Measurements from ENCODE around the gene CD2BP2. TPM values are rescaled to one million over a fixed set of nuclear protein-coding genes. Genes with fewer than 3 reads are reported as not detected.
"Not testable (repeated sequence)": the region's sequence is repeated elsewhere in the genome, so short reads cannot be mapped to it uniquely, and the experiment has no call there.

CD2BP2 gene
- total RNA-seq, 2 experiments from 2014 or later: 43.8 to 44.5 TPM

DNA sequence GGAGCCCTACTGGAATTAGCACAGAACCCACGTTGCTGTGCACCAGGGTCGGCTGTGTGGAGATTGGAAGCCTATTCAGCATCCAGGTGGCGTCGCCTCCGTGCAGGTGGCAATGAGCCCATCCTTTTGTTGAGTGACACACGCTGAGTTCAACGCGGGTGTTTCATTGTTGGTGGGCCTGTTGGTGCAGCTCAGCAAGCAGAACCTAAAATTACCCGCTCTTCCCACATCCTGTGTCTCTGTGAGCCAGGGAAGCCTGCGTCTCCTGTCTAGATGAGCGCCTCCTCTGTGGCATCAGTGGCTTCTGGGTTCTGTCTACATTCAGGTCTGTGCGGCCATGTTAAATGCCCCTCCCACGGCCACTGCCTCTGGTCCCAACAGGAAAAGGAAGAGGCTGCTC is 14.5 kb downstream of the CD2BP2 start:
- peak; percentile 29 for DNase-seq
- peak overlapping the region; percentile 49 for H3K27ac Mint-ChIP-seq
- TF ChIP-seq, protein P1, sequence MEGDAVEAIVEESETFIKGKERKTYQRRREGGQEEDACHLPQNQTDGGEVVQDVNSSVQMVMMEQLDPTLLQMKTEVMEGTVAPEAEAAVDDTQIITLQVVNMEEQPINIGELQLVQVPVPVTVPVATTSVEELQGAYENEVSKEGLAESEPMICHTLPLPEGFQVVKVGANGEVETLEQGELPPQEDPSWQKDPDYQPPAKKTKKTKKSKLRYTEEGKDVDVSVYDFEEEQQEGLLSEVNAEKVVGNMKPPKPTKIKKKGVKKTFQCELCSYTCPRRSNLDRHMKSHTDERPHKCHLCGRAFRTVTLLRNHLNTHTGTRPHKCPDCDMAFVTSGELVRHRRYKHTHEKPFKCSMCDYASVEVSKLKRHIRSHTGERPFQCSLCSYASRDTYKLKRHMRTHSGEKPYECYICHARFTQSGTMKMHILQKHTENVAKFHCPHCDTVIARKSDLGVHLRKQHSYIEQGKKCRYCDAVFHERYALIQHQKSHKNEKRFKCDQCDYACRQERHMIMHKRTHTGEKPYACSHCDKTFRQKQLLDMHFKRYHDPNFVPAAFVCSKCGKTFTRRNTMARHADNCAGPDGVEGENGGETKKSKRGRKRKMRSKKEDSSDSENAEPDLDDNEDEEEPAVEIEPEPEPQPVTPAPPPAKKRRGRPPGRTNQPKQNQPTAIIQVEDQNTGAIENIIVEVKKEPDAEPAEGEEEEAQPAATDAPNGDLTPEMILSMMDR (IDR thresholded peaks at IDR 0.05): no peak
- no peak overlapping the region for H3K4me3 Mint-ChIP-seq
- no peaks in the 10 kb centered on the region for H3K36me3 Mint-ChIP-seq (ENCODE audit: low read depth)
- no peaks in the 10 kb centered on the region for H3K9me3 Mint-ChIP-seq
- CTCF ChIA-PET: no interaction called here
- H3K27me3 Mint-ChIP-seq: no peaks in the 10 kb centered on the region
- POLR2A ChIA-PET: no interaction called here
- H3K4me1 Mint-ChIP-seq (ENCODE audit: low read depth): peaks cover 17% of the 10 kb centered on the region
- peak; percentile 35 for ATAC-seq
- intact Hi-C loops (cut with micrococcal nuclease): no loop called here

DNA sequence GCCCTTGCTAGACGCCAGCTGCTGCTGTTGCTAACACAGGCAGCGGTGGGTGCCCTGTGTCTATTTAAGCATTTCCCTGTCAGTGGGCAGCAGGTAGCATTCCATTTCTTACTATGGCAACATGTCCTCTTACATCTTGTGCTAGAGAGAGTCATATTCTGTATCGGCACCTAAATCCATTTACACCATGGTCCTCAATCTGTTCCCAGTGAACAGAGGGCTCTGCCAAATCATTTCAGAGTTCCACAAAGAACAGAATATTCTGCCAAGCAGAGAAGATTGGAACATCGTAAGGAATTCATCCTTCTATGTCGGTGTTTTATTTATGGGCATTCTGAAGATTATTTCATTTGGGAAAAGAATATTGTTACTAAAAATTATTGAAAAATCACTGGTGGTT is 16.4 kb downstream of the CD2BP2 start:
- H3K36me3 Mint-ChIP-seq (ENCODE audit: low read depth); intact Hi-C loops (cut with micrococcal nuclease); H3K27me3 Mint-ChIP-seq; H3K4me3 Mint-ChIP-seq; H3K27ac Mint-ChIP-seq; ATAC-seq; POLR2A ChIA-PET; H3K9me3 Mint-ChIP-seq; CTCF ChIA-PET; DNase-seq: not testable (repeated sequence)
- H3K4me1 Mint-ChIP-seq (ENCODE audit: low read depth): peaks cover 19% of the 10 kb centered on the region

DNA sequence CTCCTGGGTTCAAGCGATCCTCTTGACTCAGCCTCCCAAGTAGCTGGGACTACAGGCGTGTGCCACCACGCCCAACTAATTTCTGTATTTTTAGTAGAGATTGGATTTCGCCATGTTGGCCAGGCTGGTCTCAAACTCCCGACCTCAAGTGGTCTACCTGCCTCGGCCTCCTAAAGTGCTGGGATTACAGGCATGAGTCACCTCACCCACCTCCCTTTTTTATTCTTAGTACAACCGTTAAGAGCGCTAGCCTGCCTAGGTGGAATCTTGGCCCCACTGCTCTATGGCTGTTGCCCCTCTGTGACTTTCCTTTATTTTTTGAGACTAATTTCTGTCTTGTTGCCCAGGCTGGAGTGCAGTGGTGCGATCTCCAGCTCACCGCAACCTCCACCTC is 17.1 kb downstream of the CD2BP2 start:
- H3K4me1 Mint-ChIP-seq (ENCODE audit: low read depth): peaks cover 19% of the 10 kb centered on the region
- CTCF ChIA-PET; ATAC-seq; POLR2A ChIA-PET; H3K4me3 Mint-ChIP-seq; H3K9me3 Mint-ChIP-seq; H3K27ac Mint-ChIP-seq; intact Hi-C loops (cut with micrococcal nuclease); H3K36me3 Mint-ChIP-seq (ENCODE audit: low read depth); H3K27me3 Mint-ChIP-seq; DNase-seq: not testable (repeated sequence)

DNA sequence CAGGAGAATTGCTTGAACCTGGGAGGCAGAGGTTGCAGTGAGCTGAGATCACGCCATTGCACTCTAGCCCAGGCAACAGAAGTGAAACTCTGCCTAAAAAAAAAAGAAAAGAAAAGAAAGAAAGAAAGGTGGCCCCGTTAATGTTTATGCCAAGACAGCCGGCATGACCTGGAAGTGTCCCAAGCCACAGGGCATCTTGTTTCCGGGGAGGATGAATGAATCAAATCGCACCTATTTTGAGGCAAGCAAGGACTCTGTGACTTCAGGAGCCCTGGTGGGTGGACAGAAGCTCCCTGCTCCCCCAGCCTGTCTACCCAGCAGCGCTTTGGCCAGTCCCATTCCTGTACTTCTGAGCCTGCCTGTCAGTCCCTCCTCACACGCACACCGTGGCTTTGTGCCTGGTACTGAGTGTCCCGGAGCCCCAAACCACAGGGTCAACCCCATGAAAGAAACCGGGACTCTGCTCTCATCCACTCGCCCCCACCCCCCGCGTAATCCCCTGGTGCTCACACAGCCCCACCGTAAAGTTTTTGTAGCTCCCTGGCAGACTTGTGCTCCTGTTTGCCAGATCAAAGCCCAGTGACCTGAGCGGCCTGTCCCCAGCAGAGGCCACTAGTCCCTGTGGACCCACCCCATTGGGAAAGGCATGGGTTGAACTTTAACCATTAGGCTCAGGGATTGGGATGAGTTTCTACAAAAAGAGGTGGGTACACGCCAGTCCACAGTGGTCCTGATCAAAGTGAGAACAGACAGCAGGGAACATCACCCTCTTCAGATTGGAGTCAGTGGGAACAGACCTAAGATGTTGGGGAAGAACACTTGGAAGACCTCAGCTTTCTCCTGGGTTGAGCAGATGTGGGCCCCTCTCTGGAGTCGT is 19.3 kb downstream of the CD2BP2 start:
- ATAC-seq (peak; percentile 17), DNase-seq (peak; percentile 61)
- H3K27ac Mint-ChIP-seq: peak overlapping the region; percentile 73
- CTCF ChIA-PET: interaction anchor here (1.3 to 2.6 kb wide), 4 partner anchors 32 to 280 kb away, joined by 3 to 8 read pairs (median 4); no protein-coding TSS in a partner anchor
- no peaks in the 10 kb centered on the region for H3K9me3 Mint-ChIP-seq
- H3K27me3 Mint-ChIP-seq: no peaks in the 10 kb centered on the region
- TF ChIP-seq, protein P1 (IDR thresholded peaks at IDR 0.05): no peak
- H3K4me1 Mint-ChIP-seq (ENCODE audit: low read depth): peaks cover 23% of the 10 kb centered on the region
- POLR2A ChIA-PET: interaction anchor here (0.6 to 1.9 kb wide), 8 partner anchors 15 to 473 kb away, joined by 3 to 6 read pairs (median 3); partner anchors contain the start of genes CD2BP2, CDIPT and ZNF747
- H3K36me3 Mint-ChIP-seq (ENCODE audit: low read depth): peaks cover 2% of the 10 kb centered on the region
- intact Hi-C loops (cut with micrococcal nuclease): no loop called here
- peak overlapping the region; percentile 79 for H3K4me3 Mint-ChIP-seq

DNA sequence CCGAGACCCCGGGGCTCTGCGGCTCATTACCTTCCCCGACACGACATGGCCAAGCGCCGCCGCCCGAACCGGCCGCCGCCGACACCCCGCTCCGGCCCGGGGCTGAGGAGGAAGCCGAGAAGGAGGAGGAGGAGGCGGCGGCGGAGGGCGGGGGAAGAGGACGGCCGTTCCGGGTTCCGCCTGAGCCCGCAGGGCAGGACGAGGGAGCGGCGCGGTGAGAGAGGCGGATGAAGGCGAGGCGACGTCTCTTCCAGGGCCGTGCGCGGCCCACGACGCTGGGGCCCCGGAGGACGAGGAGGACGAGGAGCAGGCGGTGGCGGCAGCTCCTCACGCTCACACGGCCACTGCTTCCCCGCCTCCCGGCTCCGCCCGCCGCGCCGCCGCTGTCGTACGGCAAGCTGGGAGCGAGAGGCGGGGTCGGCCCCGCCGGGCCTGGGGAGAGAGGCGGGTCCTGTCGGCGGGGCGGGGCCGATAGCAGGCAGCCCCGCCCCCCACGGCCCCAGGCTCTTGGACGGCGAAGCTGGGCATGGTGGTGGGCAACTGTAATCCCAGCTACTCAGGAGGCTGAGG is 20.0 kb downstream of the CD2BP2 start:
- POLR2A ChIA-PET: interaction anchor here (0.6 to 1.9 kb wide), 6 partner anchors 15 to 200 kb away, joined by 3 to 6 read pairs (median 4); partner anchors contain the start of genes CD2BP2 and ZNF747
- Mint-ChIP-seq H3K4me1 (ENCODE audit: low read depth) (peaks cover 22% of the 10 kb centered on the region), H3K4me3 (peak overlapping the region; percentile 79), H3K27ac (peak overlapping the region; percentile 83)
- H3K9me3 Mint-ChIP-seq; H3K36me3 Mint-ChIP-seq (ENCODE audit: low read depth); intact Hi-C loops (cut with micrococcal nuclease); H3K27me3 Mint-ChIP-seq: not testable (repeated sequence)
- CTCF ChIA-PET: interaction anchor here (1.3 to 2.6 kb wide), 4 partner anchors 33 to 280 kb away, joined by 3 to 8 read pairs (median 4); no protein-coding TSS in a partner anchor
- ATAC-seq (peak; percentile 81), DNase-seq (peak; percentile 86)

DNA sequence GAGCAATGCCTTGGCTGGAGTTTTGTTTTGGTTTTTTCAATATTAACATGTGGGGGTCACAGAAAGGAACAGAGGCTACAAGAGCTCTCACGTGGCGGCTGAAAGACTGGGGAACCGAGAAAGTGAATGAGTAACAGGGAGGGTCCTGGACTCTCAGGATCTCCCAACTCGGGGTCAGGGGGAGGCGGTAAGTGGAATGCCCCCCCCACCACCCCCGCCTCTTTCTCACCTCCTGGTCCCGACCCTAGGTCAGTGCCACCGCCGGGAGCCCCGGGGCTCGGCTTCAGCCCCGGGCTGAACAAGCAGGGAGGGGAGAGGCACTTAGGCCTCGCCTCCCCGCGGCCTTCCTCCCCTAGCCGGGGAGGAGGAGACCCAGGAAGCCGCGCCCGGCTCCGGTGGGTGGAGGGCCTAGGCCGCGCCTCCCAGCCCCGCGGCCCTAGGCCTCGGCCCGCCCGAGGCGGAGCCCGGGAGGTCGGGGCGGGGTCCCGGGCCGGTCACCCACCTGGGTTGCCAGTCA is 20.6 kb downstream of the CD2BP2 start:
- ChIA-PET POLR2A (interaction anchor here (0.6 to 1.9 kb wide), 2 partner anchors 21 to 23 kb away, joined by 3 to 4 read pairs; partner anchors contain the start of gene CD2BP2), CTCF (interaction anchor here (1.3 to 2.6 kb wide), 2 partner anchors 75 to 281 kb away, joined by 3 to 8 read pairs; no protein-coding TSS in a partner anchor)
- Mint-ChIP-seq H3K4me1 (ENCODE audit: low read depth) (peaks cover 19% of the 10 kb centered on the region), H3K27ac (peak overlapping the region; percentile 94), H3K4me3 (peak overlapping the region; percentile 99)
- intact Hi-C loops (cut with micrococcal nuclease); H3K9me3 Mint-ChIP-seq; H3K36me3 Mint-ChIP-seq (ENCODE audit: low read depth); H3K27me3 Mint-ChIP-seq: not testable (repeated sequence)
- ATAC-seq: peak; percentile 91
- peak; percentile 88 for DNase-seq

DNA sequence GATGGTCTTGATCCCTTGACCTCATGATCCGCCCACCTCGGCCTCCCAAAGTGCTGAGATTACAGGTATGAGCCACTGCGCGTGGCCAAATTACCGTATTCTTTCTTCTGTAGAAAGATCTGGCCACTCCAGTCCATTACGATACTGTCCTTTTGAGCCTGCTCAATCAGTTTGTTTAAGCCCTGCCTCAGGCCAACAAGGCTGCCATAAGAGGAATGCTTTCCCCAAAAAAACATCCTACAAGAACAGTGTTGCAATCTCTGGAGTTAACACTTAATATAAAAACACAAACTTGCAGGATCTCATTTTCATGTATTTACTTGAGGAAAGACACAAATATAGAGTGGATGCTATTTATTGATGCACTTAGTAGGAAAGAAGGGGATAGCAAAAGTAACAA is 30.9 kb downstream of the CD2BP2 start:
- DNase-seq; ATAC-seq; H3K36me3 Mint-ChIP-seq (ENCODE audit: low read depth); intact Hi-C loops (cut with micrococcal nuclease); H3K9me3 Mint-ChIP-seq; H3K4me3 Mint-ChIP-seq; CTCF ChIA-PET; H3K27me3 Mint-ChIP-seq; POLR2A ChIA-PET; H3K27ac Mint-ChIP-seq: not testable (repeated sequence)
- H3K4me1 Mint-ChIP-seq (ENCODE audit: low read depth): peaks cover 21% of the 10 kb centered on the region

DNA sequence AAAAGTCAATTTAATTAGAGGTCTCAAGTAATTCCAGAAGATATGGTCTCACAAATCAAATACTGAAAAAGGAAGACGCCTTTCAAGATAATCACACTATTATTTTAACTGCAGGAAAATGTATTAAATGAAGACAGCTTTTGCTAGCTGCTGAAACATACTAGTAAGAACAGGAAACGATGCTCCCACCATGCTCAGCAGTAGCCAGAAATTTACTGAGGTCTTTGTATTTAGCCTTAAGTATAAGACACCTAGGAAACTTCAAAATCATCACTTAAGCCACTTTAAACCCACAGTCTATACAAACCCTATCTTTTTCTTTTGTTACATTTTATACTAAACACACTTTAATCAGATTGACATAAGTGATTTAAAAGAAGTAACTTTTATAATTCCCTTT is 36.5 kb downstream of the CD2BP2 start:
- POLR2A ChIA-PET; CTCF ChIA-PET; DNase-seq; ATAC-seq; H3K36me3 Mint-ChIP-seq (ENCODE audit: low read depth); intact Hi-C loops (cut with micrococcal nuclease); H3K27me3 Mint-ChIP-seq; H3K4me3 Mint-ChIP-seq; H3K9me3 Mint-ChIP-seq; H3K27ac Mint-ChIP-seq: not testable (repeated sequence)
- peaks cover 18% of the 10 kb centered on the region for H3K4me1 Mint-ChIP-seq (ENCODE audit: low read depth)

DNA sequence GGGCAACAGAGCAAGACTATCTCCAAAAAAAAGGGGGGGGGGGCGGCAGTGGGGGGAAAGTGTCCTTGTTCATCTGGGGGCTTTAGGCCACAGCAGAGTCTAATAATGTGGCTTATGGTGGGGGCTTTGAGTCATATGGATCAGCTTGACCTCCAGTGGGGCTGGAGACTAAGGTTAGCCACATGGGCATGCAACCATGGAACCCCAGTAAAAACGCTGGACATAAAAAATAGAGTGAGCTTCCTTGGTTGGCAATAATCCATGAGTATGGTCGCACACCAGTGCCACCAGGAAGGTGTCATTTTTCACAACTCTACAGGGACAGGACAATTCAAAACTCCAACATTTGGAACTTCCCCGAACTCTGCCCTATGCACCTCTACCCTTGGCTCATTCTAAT is 44.2 kb downstream of the CD2BP2 start:
- CTCF ChIA-PET; H3K9me3 Mint-ChIP-seq; ATAC-seq; H3K27me3 Mint-ChIP-seq; intact Hi-C loops (cut with micrococcal nuclease); H3K27ac Mint-ChIP-seq; POLR2A ChIA-PET; H3K36me3 Mint-ChIP-seq (ENCODE audit: low read depth); H3K4me3 Mint-ChIP-seq; DNase-seq: not testable (repeated sequence)
- H3K4me1 Mint-ChIP-seq (ENCODE audit: low read depth): peaks cover 26% of the 10 kb centered on the region
